ENCODE measurements around the gene FGD1.
A peak's percentile ranks its signal among the peaks of the same experiment; 100 is the strongest.

The FGD1 gene

GRCh38 chrX:54397113-54397512 lies 98.9 kb downstream of the FGD1 start:
- peak; percentile 1 for DNase-seq
